GM06990 (cell line): ENCODE data around the gene KCNA1.

Experiments
- DNase-seq: peaks from one replicate; pipeline ENCODE4 v3.0.0-alpha.2; 2011; ENCODE audit not compliant: insufficient read length; ENCODE audit errors: extremely low read depth
- H3K27me3 ChIP-seq: replicated peaks from 2 replicates; pipeline ENCODE4 v1.6.0; 2011; ENCODE audit warnings: low read length; ENCODE audit not compliant: control insufficient read depth, insufficient read depth
- H3K36me3 ChIP-seq: 2 replicates; pipeline ENCODE4 v1.5.1; 2011; ENCODE audit warnings: low read length; ENCODE audit not compliant: control insufficient read depth, insufficient read depth
- H3K4me3 ChIP-seq: replicated peaks from 2 replicates; pipeline ENCODE4 v1.5.1; 2011; ENCODE audit warnings: low read depth, mild to moderate bottlenecking, control low read depth, low read length
- TF ChIP-seq, protein P1 (sequence below): IDR thresholded peaks from 2 replicates; pipeline ENCODE4 v1.5.1; 2011; ENCODE audit warnings: low read length, control low read depth, mild to moderate bottlenecking, inconsistent platforms; ENCODE audit not compliant: insufficient read depth, poor library complexity, severe bottlenecking

Gene KCNA1

DNA sequence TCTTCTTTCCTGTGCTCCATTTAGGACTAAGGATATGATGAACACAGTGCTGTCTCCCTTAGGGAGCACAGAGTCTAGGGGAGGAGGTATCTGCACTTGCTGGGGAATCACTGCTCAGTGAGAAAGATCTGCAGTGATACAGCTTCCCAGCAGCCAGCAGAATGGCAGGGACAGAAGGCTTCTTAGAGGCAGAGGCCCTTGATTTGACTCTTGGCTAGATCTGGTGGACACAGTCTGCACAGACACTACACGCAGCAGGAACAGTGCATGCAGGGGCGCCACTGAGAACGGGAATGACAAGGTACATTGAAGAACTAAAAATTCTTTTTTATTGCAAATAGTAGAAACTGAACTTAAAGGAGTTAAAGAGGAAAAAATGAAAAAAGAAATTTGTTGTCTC lies 51.6 kb downstream of the KCNA1 start:
- Histone ChIP-seq H3K36me3 (no peaks in the 10 kb centered on the region), H3K27me3 (no peaks in the 10 kb centered on the region), H3K4me3 (no peak overlapping the region)
- DNase-seq, result no peak
- TF ChIP-seq, protein P1, sequence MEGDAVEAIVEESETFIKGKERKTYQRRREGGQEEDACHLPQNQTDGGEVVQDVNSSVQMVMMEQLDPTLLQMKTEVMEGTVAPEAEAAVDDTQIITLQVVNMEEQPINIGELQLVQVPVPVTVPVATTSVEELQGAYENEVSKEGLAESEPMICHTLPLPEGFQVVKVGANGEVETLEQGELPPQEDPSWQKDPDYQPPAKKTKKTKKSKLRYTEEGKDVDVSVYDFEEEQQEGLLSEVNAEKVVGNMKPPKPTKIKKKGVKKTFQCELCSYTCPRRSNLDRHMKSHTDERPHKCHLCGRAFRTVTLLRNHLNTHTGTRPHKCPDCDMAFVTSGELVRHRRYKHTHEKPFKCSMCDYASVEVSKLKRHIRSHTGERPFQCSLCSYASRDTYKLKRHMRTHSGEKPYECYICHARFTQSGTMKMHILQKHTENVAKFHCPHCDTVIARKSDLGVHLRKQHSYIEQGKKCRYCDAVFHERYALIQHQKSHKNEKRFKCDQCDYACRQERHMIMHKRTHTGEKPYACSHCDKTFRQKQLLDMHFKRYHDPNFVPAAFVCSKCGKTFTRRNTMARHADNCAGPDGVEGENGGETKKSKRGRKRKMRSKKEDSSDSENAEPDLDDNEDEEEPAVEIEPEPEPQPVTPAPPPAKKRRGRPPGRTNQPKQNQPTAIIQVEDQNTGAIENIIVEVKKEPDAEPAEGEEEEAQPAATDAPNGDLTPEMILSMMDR, result no peak

DNA sequence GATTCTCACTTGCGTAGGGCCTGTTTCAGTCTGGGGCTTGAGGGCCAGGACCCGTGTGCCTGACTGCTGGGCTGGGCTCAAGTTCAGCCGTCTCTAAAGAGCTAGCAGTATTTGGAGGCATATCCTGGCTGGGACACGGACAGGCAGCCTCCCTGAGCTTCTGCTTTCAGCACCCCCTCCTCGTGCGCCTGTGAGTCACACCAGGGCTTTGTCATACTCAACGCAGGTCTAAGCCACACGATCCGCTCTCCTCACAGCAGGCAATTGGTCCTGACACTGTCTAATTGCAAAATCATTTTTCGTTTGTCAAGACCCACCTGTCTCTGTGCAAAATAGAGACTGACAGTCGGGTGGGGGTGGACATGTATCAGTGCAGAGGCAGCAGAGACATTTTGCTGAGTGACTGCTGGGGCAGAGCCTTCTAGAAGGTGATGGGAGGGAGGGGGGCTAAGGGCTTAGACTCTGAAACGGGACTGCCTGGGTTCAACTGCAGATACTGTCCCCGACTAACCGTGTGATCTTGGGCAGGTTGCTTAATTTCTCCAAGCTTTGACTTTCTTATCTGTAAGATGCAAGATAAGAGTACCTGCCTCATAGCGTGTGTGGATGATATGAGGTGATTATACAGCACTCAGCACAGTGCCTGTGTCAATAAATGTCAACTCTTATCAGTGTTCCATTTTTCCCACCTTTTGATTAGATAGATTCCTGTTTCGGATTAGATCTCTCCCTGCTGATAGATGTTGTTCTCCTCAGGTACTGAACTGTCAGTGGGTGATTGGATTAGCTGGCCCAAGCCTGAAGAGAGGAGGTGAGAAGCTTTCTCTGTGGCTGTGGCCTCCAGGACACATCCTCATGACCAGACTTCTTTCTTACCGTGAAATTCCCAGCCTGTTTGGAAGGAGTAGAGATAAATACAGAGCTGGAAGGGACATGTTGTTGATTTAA lies 53.1 kb downstream of the KCNA1 start:
- H3K4me3 ChIP-seq, result no peak overlapping the region
- no peaks in the 10 kb centered on the region for H3K27me3 ChIP-seq
- DNase-seq, result no peak
- TF ChIP-seq, protein P1, result no peak
- no peaks in the 10 kb centered on the region for H3K36me3 ChIP-seq
